Breast epithelium (tissue), 4 donors: Measurements from ENCODE around the gene NHLRC3. TPM values are rescaled to one million over a fixed set of nuclear protein-coding genes. Genes with fewer than 3 reads are reported as not detected.

Experiments used
- DNase-seq, 2 donors: peaks; one replicate each; pipeline ENCODE4 v3.0.0-alpha.2; 2019; ENCODE audit warnings: low spot score in 2 of 2
- H3K27ac ChIP-seq, 2 donors: fragments of 200-600 bp; sonication (generic) in 1 of 2; one replicate each; pipeline ENCODE4 v1.5.1; 2016 to 2019; ENCODE audit warnings: mild to moderate bottlenecking in 1 of 2
- H3K27me3 ChIP-seq, 2 donors: fragments of 200-600 bp; sonication (generic) in 1 of 2; one replicate each; pipeline versions ENCODE4 v1.5.1 to v1.6.0; 2017 to 2019; ENCODE audit warnings: control low read depth in 1 of 2, mild to moderate bottlenecking in 1 of 2
- H3K36me3 ChIP-seq: fragments of 200-600 bp; one replicate; pipeline ENCODE4 v1.5.1; 2019
- H3K4me1 ChIP-seq, 2 donors: fragments of 200-600 bp; sonication (generic); one replicate each; pipeline ENCODE4 v1.5.1; 2016 to 2019; ENCODE audit warnings: control low read depth in 1 of 2
- H3K4me3 ChIP-seq, 3 donors: fragments of 200-600 bp; sonication (generic); 1 replicate in 2 of 3; 2 replicates in 1 of 3; pipeline ENCODE4 v1.5.1; 2016 to 2019; ENCODE audit warnings: mild to moderate bottlenecking in 3 of 3, moderate library complexity in 2 of 3
- H3K9me3 ChIP-seq, 2 donors: fragments of 200-600 bp; sonication (generic) in 1 of 2; one replicate each; pipeline ENCODE4 v1.5.1; 2016 to 2019; ENCODE audit warnings: control low read depth in 1 of 2
- POLR2A ChIP-seq: fragments of 450-650 bp; IDR thresholded peaks from one replicate; pipeline ENCODE4 v1.6.1; 2016; ENCODE audit warnings: antibody characterized with exemption, mild to moderate bottlenecking, moderate library complexity
- POLR2AphosphoS5 ChIP-seq, 3 donors: sonication (generic); formaldehyde crosslinking; IDR thresholded peaks; one replicate each; pipeline ENCODE4 v1.6.1; 2017; ENCODE audit warnings: antibody characterized with exemption in 3 of 3
- intact Hi-C: fragments of 100-400 bp; cut with DNase I; formaldehyde crosslinking; loops from one replicate; pipeline ENCODE4 v1.15.1; 2023; ENCODE audit warnings: low total_unique reads
- total RNA-seq, 3 donors: library from RNA; depleted of rRNA; stranded (reverse); fragments of >200 nt; gene quantifications; one replicate each; pipeline ENCODE4 v1.1.0, GENCODE V29; 2016
- TF ChIP-seq, protein P1 (sequence below), 3 donors: fragments of 450-650 bp; IDR thresholded peaks; one replicate each; pipeline ENCODE4 v1.5.1; 2016 to 2017; ENCODE audit warnings: antibody characterized with exemption in 3 of 3, mild to moderate bottlenecking in 3 of 3, moderate library complexity in 3 of 3

The NHLRC3 gene
- total RNA-seq, 3 donors from 2014 or later: 21.6 to 39.5 (median 37.6) TPM

DNA sequence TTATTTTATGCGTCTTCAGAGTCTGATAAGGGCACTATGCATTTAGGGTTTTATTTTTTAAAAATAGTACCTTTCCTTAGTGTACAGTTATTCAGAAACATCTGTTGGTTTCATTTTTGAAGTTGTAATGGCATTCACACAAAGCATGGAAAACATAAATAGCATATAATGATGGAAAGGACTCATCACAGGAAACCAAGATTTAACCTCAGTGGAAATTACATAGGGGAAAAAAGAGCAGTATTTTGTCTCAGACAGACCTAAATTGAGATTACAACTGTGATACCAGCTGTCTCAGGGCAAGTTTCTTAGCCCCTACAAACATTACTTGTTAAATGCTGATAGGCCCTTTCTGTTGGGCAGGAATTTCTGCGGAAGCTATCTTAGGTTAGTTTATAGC lies 57.2 kb downstream of the NHLRC3 start:
- Histone ChIP-seq H3K9me3 (no peaks in the 10 kb centered on the region), H3K27me3 (no peaks in the 10 kb centered on the region), H3K4me3 (no peak overlapping the region), H3K4me1 (no peaks in the 10 kb centered on the region), H3K36me3 (no peaks in the 10 kb centered on the region), H3K27ac (no peak overlapping the region)
- TF ChIP-seq, protein P1, sequence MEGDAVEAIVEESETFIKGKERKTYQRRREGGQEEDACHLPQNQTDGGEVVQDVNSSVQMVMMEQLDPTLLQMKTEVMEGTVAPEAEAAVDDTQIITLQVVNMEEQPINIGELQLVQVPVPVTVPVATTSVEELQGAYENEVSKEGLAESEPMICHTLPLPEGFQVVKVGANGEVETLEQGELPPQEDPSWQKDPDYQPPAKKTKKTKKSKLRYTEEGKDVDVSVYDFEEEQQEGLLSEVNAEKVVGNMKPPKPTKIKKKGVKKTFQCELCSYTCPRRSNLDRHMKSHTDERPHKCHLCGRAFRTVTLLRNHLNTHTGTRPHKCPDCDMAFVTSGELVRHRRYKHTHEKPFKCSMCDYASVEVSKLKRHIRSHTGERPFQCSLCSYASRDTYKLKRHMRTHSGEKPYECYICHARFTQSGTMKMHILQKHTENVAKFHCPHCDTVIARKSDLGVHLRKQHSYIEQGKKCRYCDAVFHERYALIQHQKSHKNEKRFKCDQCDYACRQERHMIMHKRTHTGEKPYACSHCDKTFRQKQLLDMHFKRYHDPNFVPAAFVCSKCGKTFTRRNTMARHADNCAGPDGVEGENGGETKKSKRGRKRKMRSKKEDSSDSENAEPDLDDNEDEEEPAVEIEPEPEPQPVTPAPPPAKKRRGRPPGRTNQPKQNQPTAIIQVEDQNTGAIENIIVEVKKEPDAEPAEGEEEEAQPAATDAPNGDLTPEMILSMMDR (IDR thresholded peaks at IDR 0.05): no peak
- intact Hi-C loops: no loop called here
- no peak for DNase-seq

DNA sequence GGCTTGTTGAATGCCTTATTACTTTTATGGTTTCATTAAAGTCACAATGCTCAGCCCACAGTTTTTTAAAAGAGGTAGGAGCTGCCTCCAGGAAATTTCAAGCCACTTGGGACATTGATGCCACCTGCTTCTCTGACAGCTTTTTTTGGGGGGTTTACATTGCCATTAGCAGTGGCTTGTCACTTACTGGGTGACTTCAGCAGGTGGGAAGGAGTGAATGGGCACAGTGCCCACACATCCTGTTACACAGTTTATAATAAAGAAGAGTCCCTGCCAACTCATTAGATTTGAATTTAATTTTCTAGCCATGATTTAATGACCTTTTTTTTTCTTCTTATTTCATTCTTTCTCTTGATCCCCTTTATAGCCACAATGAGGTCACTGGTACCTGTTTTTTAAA lies 61.0 kb downstream of the NHLRC3 start:
- no peak overlapping the region for H3K4me3 ChIP-seq
- TF ChIP-seq POLR2A: no peak
- TF ChIP-seq, protein P1 (IDR thresholded peaks at IDR 0.05): no peak
- TF ChIP-seq POLR2AphosphoS5 (IDR thresholded peaks at IDR 0.05): no peak
- H3K4me1 ChIP-seq: no peaks in the 10 kb centered on the region

More for the DNA sequence above, 61.0 kb downstream of the NHLRC3 start:
- Histone ChIP-seq H3K9me3 (no peaks in the 10 kb centered on the region), H3K27me3 (no peaks in the 10 kb centered on the region), H3K27ac (no peak overlapping the region), H3K36me3 (no peaks in the 10 kb centered on the region)
- no peak for DNase-seq
- intact Hi-C loops: no loop called here

Other genes starting within 250 kb of the NHLRC3 start
- gene STOML3, start 47.6 kb upstream of the NHLRC3 start, total RNA-seq: not detected
- gene PROSER1, start 367 bp upstream of the NHLRC3 start, total RNA-seq: 10 to 100 TPM; 16.1 to 25.5 (median 20.3) TPM